NCI-H146 treated with DMSO at 0.1 percent for 48 hours (cell line): ENCODE measurements around the gene GADD45B.
A peak's percentile ranks its signal among the peaks of the same experiment; 100 is the strongest.
"Not testable (repeated sequence)": the region's sequence is repeated elsewhere in the genome, so short reads cannot be mapped to it uniquely, and the experiment has no call there.

Experiments used
- DNase-seq: peaks from one replicate; lab custom pipeline; 2025; ENCODE audit not compliant: unreplicated experiment; lab: John Stamatoyannopoulos, UW

The GADD45B gene

DNA sequence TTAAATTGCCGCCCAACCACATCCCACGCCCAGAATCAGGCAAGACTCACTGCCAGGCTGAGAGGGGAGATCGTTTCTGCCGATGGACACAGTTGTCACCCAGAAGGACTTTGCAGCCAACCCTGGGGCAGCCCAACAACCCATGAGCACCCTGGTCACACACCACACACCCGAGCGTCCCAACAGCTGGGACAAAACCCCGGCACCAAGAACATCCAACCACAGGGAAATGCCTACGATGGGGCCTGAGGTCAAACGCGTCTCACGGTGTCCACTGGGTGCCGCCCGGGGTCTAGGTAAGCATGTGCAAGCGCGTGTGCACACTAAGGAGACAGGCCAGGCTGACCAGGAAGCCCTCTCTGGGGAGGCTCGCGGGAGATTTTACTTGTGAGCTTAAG, 32.1 kb upstream of the GADD45B start:
- DNase-seq, result no peak

DNA sequence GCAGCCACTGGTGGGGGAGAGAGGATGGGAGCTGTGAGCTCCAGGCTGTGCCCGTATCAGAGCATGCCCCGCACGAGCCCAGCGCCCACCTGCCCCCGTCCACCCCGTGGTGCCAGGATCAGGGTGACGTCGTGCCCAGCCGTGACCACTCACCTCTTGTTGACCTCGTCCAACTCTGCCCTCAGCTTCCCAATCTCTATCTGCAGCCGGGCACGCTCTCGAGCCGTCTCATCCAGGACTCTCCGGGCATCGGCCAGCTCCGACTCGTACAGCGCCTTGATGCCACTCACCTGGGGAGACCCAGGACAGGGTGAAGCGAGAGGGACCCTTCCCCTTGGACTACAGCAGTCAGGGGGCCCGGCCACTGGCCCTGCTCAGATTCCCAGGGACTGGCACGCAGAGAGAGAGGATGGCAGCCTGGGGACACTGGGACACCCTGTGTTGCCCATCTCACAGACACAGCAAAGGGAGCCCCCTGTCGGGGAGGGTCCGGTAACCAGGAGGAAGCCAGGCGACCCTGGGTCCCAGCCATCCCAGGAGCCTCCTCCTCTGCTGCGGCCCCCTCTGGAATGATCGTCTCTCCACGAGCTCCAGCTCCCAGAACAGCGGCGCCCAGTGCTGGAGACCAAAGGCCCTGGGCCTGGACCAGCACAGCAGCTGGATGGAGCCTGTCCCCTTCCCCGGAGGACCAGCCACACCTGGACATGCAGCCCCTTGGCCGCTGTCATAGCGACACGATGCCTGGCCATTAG, 31.5 kb upstream of the GADD45B start:
- DNase-seq, result no peak

DNA sequence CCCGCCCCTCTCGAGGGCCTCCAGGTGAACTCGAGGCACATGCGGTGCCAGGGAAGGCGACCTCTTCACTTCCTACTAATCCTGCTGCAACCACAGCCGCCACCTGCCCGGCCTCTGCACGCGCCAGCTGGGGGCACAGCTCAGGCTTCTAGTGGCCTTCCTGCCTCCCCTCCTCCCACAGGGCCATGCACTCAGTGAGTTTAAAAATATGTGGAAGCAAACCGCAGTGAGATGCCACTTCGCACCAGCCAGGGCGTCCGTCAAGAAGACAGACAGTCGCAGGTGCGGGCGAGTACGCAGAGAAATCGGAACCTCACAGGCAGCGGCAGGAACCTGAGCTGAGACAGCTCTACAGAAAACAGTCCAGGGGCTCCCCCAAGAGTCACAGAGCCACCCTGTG, 29.5 kb upstream of the GADD45B start:
- no peak for DNase-seq

DNA sequence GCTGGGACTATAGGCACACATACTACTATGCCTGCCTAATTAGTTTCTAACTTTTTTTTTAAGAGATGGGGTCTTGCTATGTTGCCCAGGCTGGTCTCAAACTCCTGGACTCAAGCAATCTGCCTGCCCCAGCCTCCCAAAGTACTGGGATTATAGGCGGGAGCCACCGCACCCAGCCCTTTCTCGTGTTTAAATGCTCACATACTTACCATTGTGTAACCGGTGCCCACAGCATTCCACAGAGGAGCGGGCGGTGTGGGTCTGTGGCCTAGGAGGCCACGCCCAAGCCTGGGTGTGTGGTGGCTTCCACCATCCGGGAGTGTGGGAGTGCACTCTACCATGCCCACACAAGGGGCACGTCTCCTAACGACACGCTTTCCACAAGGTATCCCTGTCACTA, 26.9 kb upstream of the GADD45B start:
- no peak for DNase-seq

DNA sequence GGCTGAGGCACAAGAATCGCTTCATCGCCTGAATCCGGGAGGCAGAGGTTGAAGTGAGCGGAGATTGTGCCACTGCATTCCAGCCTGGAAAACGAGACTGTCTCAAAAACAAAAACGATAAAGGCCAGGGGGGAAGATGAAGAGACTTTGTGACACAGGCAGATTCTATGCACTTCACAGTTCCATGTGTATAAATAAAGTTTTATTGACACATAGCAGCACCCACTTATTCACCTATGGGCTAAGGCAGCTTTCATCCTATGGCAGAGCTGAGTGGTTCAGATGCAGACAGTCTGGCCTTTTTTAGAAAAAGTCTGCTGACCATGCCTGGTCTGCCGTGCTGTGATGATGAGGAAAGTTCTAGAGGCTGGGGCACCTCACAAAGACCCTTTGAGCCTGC, 24.8 kb upstream of the GADD45B start:
- DNase-seq, result no peak

DNA sequence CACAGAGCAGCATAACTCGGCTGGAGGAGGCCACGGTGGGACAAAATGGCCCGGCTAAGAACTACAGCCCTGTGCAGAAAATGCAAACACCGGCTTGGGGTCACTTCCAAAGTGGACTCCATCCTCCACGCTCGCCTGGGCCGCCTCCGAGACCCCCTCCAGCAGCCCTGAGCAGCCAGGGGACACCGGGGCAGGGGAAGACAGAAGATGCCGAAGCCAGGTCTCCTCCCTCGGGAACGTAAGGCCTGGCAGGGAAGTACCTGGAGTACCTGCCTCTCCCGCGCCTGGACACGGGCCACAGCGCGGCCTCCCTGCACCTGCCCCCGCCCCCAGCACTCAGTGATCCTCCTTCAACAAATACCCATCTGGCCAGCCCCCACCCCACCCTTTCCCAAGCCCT, 24.2 kb upstream of the GADD45B start:
- no peak for DNase-seq

DNA sequence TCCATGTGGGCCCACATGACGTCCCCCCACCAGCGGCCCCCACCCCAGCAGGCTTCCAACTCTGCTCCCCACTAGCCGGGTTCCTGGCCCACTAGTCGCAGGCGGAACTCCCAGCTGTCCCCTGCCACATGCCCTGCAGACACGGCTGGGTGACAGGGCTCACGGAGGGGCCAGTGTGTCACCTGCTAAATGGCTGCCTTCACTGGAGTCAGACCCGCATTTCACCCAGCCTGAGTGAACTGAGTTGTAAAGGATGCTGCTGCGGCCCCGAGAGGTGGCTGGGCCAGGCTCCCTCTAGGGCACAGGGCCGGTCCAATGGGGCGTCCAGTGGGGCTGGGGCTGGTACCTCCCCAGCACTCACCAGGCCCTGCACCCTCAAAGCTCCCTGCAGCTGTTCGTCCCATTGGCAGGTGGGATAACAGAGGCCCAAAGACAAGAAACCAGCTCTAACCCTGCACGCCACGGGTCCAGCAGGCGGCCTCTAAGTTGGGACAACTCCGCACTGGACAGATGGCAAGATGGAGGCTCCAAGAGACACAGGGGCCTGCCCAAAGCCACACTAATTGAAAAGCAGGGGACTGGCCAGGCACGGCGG, 22.4 kb upstream of the GADD45B start:
- DNase-seq, result no peak

DNA sequence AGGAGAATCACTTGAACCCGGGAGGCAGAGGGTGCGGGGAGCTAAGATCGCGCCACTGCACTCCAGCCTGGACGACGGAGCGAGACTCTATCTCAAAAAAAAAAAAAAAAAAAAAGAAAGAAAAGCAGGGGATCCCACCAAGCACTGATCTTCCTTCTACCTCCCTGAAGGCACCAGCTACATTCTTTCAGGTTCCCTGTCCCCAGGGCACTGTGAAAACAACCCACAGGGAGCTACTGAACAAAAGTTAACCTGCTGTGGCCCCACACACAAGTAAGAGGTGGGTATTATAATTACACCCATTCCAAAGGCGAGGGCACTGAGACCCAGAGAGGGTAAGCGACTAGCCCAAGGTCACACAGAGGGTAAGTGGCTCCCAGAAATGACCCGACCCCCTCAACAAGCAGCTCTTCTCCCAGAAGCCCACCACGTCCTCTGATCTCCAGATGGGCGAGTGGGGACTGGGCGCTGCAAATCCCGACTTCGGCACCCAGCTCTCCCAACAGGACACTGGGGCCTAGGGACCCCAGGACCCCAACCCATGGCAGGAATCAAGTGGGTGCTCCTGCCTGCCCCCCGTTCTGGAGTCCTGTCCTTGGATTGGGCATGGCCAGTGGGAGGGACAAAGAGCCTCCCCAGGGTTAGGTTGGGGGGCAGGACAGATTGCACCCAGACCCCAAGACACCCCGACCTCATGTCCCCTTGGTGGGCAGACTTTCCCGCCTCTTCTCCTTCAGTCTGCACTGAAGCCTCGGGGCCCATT, 21.5 kb upstream of the GADD45B start:
- DNase-seq, result no peak

DNA sequence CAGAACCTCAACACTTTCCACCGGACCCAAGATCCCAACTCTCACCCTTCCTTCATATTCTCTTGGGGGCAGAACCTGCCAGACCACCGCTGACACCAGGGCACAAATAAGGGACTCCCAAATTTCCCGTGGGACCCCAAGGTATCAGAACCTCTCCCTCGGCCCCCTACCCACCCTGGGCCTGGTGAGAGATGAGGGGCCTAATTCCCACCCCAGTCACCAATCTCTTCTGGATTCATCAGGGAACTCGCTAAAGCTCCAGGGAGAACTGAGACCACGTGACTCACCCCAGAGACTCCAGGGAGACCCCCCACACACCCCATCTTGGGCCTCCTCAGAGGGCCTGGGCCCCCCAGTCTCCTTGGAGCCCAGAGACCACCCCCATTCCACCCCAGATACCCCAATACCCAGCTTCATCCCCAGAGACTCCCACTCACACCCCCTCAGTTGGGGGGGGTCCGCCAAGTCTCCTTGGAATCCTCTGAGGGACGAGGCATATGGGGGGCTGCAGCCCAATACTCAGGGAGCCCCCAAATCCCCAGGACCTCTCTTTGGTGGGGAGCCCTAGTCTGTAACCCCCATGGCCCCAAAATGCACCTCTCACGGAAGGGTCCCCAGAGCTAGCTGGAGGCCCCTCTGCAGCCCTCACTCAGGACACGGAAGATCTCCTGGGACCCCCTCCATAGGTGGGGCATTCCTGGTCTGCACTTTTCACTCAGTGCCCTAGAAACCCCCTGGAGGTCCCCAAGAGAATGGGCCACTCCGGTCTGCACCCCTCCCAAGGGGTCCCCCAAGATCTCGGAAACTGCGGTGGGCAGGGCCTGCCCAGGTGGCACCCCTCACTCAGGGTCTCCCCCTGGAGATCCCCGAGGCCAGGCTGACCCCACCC, 20.7 kb upstream of the GADD45B start:
- DNase-seq, result no peak

DNA sequence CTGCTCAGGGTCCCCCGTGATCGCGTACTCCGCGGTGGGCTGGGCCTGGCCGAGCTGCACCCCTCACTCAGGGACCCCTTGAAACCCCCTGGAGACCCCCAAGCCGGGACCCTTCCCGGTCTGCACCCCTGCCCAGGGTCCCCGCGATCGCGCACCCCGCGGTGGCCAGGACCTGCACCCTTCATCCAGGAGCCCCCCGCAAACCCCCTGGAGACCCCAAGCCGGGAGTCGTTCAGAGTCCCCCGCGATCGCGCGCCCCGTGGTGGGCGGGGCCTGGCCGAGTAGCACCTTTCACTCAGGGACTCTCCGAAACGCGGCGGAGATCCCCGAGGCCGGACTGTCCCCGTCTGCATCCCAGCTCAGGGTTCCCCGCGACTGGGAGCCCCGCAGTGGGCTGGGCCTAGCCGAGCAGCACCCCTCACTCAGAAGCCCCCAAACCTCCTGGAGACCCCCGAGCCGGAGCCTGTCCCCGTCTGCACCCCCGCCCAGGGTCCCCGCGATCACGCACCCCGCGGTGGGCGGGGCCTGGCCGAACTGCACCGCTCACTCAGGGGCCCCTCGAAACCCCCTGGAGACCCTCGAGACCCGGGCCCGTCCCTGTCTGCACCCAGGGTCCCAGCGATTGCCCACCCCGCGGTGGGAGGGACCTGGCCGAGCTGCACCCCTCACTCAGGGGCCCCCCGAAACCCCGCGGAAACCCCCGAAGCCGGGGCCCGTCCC, 19.9 kb upstream of the GADD45B start:
- DNase-seq, result no peak

DNA sequence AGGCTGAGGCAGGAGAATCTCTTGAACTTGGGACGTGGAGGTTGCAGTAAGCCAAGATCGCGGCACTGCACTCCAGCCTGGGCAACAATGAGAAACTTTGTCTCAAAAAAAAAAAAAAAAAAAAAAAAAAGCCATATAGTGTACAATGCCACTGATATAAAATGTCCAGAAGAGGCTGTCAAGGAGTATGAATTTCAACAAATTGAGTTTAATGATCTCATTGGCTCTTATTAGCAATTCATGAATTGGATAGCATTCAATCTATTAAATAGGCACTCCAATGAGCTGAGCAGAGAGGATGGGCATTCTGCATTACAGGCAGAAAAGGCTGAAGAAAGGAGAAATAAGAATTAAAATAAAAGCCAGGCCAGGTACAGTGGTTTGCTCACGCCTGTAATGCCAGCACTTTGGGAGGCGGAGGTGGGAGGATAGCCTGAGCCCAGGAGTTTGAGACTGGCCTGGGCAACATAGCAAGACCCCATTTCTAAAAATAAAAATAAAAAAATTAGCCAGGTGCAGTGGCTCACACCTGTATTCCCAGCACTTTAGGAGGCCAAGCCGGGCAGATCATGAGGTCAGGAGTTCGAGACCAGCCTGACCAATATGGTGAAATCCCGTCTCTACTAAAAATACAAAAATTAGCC, 18.4 kb upstream of the GADD45B start:
- no peak for DNase-seq

DNA sequence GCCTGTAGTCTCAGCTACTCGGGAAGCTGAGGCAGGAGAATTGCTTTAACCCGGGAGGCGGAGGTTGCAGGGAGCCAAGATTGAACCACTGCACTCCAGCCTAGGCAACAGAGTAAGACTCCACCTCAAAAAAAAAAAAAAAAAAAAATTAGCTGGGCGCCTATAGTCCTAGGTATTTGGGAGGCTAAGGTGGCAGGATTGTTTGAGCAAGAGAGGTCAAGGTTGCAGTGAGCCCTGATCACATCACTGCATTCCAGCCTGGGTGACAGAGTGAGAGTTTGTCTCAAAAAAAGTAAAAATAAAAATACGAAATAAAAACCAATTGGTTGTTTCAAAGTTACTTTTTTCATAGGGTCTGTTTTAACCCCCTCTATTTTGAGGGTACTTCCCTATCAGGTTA, 17.9 kb upstream of the GADD45B start:
- DNase-seq, result no peak

DNA sequence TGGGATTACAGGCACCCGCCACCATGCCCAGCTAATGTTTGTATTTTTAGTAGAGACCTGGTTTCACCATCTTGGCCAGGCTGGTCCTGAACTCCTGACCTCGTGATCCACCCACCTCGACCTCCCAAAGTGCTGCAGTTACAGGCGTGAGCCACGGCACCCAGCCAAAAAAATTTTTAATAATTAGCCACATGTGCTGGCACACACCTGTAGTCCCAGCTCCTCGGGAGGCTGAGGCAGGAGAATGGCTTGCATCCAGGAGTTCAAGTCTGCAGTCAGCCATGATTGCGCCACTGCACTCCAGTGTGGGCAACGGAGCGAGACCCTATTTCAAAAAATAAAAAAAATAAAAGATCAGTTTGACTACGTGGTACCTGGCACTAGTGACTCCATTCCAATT, 17.2 kb upstream of the GADD45B start:
- DNase-seq, result not testable (repeated sequence)

DNA sequence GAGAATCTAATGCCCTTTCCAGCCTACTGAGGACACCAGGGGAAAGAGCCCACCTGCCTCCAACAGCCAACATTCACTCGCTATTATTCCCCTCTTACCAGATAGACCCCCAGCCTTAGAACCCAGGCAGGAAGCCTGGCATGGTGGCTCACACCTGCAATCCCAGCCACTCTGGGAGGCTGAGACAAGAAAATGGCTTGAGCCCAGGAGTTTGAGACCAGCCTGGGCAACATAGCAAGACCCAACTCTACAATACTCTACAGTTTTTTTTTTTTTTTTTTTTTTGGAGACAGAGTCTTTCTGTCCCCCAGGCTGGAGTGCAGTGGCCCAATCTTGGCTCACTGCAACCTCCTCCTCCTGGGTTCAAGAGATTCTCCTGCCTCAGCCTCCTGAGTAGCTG, 15.7 kb upstream of the GADD45B start:
- DNase-seq, result no peak

DNA sequence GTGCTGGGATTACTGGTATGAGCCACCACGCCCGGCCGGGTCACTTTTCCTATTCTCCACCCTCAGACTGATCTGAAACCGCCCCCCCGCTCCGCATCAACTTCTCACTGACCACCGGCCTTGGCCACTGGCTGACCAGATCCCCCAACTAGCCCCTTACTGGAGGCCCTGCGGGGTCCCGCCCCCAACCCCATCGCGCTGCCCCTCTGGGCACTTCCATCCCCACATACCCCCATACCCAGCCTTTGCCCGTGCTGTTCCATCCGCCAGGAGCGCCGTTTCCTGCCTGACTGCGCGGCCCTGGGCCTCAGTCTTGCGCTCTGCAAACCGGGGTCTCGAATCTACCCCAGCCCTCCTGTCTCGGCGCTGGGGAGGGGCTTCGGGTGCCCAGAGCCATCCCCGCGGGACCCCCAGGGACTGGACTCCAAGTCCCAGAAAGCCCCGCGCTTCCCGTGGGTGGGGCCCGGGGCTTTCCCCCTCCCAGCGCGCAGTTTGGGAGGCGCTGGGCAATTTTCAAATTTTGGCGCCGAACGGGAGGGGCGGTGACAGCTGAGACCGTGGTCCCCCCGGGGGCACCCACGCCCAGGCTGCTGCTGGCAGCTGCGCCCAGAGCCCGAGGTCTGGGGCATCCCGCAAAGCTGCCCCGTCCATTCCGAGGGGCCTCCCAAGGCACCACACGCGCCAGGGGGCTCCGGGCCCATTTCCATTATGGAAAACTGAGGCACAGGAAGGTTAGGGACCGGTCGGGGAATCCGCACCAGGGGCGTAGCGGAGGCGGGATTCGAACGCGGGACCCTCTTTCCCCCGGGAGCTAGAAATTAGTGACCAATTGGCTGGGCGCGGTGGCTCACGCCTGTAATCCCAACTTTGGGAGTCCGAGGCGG, 13.9 kb upstream of the GADD45B start:
- DNase-seq, result peak; percentile 16

DNA sequence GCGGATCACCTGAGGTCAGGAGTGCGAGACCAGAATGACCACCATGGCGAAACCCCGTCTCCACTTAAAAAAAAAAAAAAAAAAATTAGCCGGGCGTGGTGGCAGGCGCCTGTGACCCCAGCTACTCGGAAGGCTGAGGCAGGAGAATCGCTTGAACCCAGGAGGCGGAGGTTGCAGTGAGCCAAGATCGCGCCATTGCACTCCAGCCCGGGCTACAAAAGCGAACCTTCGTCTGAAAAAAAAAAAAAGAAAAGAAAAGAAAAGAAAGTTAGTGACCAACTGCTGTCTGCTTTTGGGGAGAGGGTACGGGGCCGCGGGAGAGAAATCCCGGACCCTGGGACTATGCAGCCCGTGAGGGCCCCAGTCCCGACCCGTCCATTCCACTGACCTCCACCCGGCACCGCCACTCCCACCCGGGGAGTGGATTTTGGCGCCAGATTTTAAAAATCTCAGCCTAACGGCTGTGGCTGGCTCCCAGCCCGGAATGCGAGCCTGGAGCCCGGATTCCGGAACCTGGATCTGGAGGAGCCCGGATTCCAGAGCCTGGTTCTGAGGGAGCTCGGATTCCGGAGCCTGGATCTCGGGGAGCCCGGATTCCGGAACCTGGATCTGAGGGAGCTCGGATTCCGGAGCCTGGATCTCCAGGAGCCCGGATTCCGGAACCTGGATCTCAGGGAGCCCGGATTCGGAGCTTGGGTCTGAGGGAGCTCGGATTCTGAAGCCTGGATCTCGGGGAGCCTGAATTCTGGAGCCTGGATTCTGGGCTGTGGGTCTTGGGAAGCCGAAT, 13.1 kb upstream of the GADD45B start:
- peak; percentile 10 for DNase-seq

DNA sequence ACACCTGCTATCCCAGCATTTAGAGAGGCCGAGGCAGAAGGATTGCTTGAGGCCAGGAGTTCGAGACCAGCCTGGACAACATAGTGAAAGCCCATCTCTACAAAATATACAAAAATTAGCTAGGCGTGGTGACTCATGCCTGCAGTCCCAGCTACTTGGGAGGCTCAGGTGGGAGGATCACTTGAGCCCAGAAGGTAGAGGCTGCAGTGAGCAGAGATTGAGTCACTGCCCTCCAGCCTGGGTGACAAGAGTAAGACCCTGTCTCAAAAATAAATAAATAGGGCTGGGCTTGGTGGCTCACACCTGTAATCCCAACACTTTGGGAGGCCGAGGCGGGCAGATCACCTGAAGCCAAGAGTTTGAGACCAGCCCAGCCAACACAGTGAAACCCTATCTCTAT, 12.2 kb upstream of the GADD45B start:
- not testable (repeated sequence) for DNase-seq

DNA sequence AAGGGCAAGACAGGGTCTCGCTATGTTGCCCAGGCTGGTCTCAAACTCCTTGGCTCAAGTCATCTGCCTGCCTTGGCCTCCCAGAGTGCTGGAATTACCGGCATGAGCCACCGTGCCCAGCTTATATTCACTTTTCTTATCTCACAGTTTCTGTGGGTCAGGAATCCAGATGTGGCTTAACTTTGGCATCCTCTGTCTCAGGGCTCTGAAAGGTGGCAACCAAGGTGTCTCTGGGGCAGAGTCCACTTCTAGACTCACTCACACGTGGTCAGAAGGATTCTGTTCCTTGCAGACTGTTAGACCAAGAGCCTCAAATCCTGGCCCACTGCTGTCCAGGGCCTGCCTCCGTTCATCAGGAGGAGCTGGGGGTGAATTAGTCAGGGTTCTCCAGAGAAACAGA, 11.5 kb upstream of the GADD45B start:
- DNase-seq, result no peak
